Measurements from ENCODE around the gene CALM1. TPM values are rescaled to one million over a fixed set of nuclear protein-coding genes. Genes with fewer than 3 reads are reported as not detected.

CALM1 gene
- total and polyA plus RNA-seq, 10 of the 15 experiments (the other 5 are each of a cell fraction or from before 2014, with no cell fraction given) = 110 to 729 (median 261) TPM

GRCh38 chr14:90382491-90383125 lies 14.2 kb upstream of the CALM1 start (continued):
- TF ChIP-seq ZNF687 (IDR thresholded peaks at IDR 0.05) = peak; percentile 23; the same call in 1 of the 2 replicates
- TF ChIP-seq CEBPB (IDR thresholded peaks at IDR 0.05; ENCODE audit: borderline replicate concordance in 1 of 2, low read depth in 2 of 2, low read length in 2 of 2) = no peak
- no peak for TF ChIP-seq CBX5 (IDR thresholded peaks at IDR 0.05; ENCODE audit: low read depth)
- TF ChIP-seq STAT1 (conservative IDR thresholded peaks at IDR 0.05) = no peak
- no peak for TF ChIP-seq CTCF (IDR thresholded peaks at IDR 0.05 in 2 of 3, conservative IDR thresholded peaks at IDR 0.05 in 1 of 3; ENCODE audit: control insufficient read depth in 2 of 3, extremely low read depth in 1 of 3, insufficient read depth in 1 of 3, low read depth in 3 of 3, low read length in 3 of 3)
- 0 out of 2 replicates have a peak, but pooled peaks have one; percentile 5 for TF ChIP-seq ZSCAN29 (IDR thresholded peaks at IDR 0.05)
- TF ChIP-seq MTA3 (IDR thresholded peaks at IDR 0.05; ENCODE audit: borderline replicate concordance, low read length) = peak; percentile 17; the same call in 1 of the 2 replicates
- 0 out of 2 replicates have a peak, but pooled peaks have one; percentile 8 for TF ChIP-seq ATF2 (IDR thresholded peaks at IDR 0.05; ENCODE audit: low read length)
- no peak for TF ChIP-seq MEF2B (IDR thresholded peaks at IDR 0.05; ENCODE audit: partially characterized antibody, poor library complexity, severe bottlenecking)
- TF ChIP-seq SKIL (IDR thresholded peaks at IDR 0.05; ENCODE audit: low read depth, poor library complexity, severe bottlenecking) = peak; percentile 7
- peak; percentile 40; the same call in 1 of the 2 replicates for TF ChIP-seq NKRF (conservative IDR thresholded peaks at IDR 0.05)
- no peak for TF ChIP-seq ZBED1 (IDR thresholded peaks at IDR 0.05; ENCODE audit: borderline replicate concordance)
- TF ChIP-seq NFIC (IDR thresholded peaks at IDR 0.05; ENCODE audit: low read depth, low read length) = peak; percentile 35; the same call in 1 of the 2 replicates
- TF ChIP-seq IKZF2 (IDR thresholded peaks at IDR 0.05) = peak in 1 of 2 experiments; percentile 32; a peak in 1 of 4 replicates
- TF ChIP-seq ETV6 (conservative IDR thresholded peaks at IDR 0.05 in 1 of 2, IDR thresholded peaks at IDR 0.05 in 1 of 2; ENCODE audit: borderline replicate concordance in 1 of 2, low read depth in 1 of 2) = no peak
- TF ChIP-seq POLR2AphosphoS5 (IDR thresholded peaks at IDR 0.05; ENCODE audit: low read length) = peak; percentile 37; the same call in 1 of the 2 replicates
- TF ChIP-seq ATF7 (IDR thresholded peaks at IDR 0.05; ENCODE audit: low read depth) = peak; percentile 11; the same call in 1 of the 2 replicates

Measured in GM12878 (cell line).